Mesendoderm (in vitro differentiated cells): ENCODE data around the gene GGACT.

Experiments
- DNase-seq: peaks from one replicate; pipeline ENCODE4 v3.0.0; 2013
- H2AK5ac ChIP-seq: 2 replicates; pipeline ENCODE4 v1.6.1; 2013; ENCODE audit warnings: low read length, inconsistent platforms
- H2BK120ac ChIP-seq: 2 replicates; pipeline ENCODE4 v1.6.1; 2013; ENCODE audit warnings: low read depth, mild to moderate bottlenecking, low read length, moderate library complexity, mixed read lengths
- H2BK15ac ChIP-seq: replicated peaks from 2 replicates; pipeline ENCODE4 v1.6.1; 2013; ENCODE audit warnings: low read depth, mild to moderate bottlenecking, moderate library complexity
- H2BK5ac ChIP-seq: 2 replicates; pipeline ENCODE4 v1.6.1; 2013; ENCODE audit warnings: low read length, inconsistent platforms
- H3K18ac ChIP-seq: 2 replicates; pipeline ENCODE4 v1.6.1; 2013; ENCODE audit warnings: mild to moderate bottlenecking, low read length, mixed read lengths
- H3K23ac ChIP-seq: one replicate; pipeline ENCODE4 v1.6.1; 2013; ENCODE audit warnings: low read length
- H3K27ac ChIP-seq: 2 replicates; pipeline ENCODE4 v1.5.1; 2013; ENCODE audit warnings: low read depth, mild to moderate bottlenecking, inconsistent platforms, low read length, moderate library complexity
- H3K27me3 ChIP-seq: 2 replicates; pipeline ENCODE4 v1.6.1; 2013; ENCODE audit warnings: low read length, control low read depth, mild to moderate bottlenecking, inconsistent platforms; ENCODE audit not compliant: insufficient read depth, poor library complexity
- H3K36me3 ChIP-seq: 2 replicates; pipeline ENCODE4 v1.6.1; 2013; ENCODE audit warnings: low read length, inconsistent platforms; ENCODE audit not compliant: control insufficient read depth, insufficient read depth
- H3K4ac ChIP-seq: one replicate; pipeline ENCODE4 v1.6.1; 2013; ENCODE audit warnings: low read depth, mild to moderate bottlenecking, low read length, moderate library complexity
- H3K4me1 ChIP-seq: 2 replicates; pipeline ENCODE4 v1.6.1; 2013; ENCODE audit warnings: low read depth, low read length, inconsistent platforms; ENCODE audit not compliant: control insufficient read depth
- H3K4me2 ChIP-seq: 2 replicates; pipeline ENCODE4 v1.6.1; 2013; ENCODE audit warnings: low read length
- H3K4me3 ChIP-seq: 2 replicates; pipeline ENCODE4 v1.5.1; 2013; ENCODE audit warnings: mild to moderate bottlenecking, low read length
- H3K56ac ChIP-seq: one replicate; pipeline ENCODE4 v1.6.1; 2013; ENCODE audit warnings: low read length
- H3K79me1 ChIP-seq: 2 replicates; pipeline ENCODE4 v1.6.1; 2013; ENCODE audit warnings: low read length, inconsistent platforms
- H3K79me2 ChIP-seq: 2 replicates; pipeline ENCODE4 v1.6.1; 2013; ENCODE audit warnings: mild to moderate bottlenecking, low read length; ENCODE audit not compliant: control insufficient read depth, insufficient read depth
- H3K9ac ChIP-seq: 2 replicates; pipeline ENCODE4 v1.6.1; 2013; ENCODE audit warnings: low read length, inconsistent platforms
- H4K5ac ChIP-seq: one replicate; pipeline ENCODE4 v1.6.1; 2013; ENCODE audit warnings: low read length
- H4K8ac ChIP-seq: one replicate; pipeline ENCODE4 v1.6.1; 2013; ENCODE audit warnings: low read depth, mild to moderate bottlenecking, control low read depth, low read length, moderate library complexity
- WGBS: extraction: QIAGEN DNeasy Blood & Tissue Kit; methylation state at CpG from one replicate; pipeline ENCODE4 v1.1.7; 2013; ENCODE audit warnings: low lambda C conversion rate, missing lambda C conversion rate; ENCODE audit not compliant: insufficient coverage; ENCODE audit errors: extremely low coverage; 5-methylcytosine and 5-hydroxymethylcytosine counted together

GGACT gene

DNA sequence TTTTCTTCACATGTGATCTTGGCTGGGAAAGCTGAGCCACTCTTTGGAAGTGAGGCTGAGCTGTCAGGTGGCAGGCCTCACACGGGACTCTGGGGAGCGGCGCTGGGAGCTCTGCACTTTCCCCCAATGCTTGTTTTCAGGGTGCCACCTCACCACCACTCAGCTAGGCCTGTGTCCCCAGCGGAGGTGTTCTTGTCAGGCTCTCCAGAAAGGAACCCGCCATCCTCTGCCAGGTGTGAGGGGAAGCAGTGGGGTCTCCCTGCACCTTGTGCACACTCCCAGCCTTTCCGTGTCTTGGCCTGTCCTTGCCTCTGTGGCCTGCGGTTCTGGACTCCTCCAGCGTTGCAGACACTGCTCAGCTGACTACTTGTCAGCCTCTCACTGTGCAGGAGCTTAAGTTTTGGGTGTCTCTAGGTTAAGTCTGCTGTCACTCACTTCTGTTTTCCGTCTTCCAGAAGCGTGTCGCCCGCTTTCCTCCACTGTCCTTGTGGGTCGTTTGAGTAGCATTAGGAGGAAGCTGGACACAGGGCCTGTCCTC is 51.9 kb downstream of the GGACT start:
- no peak overlapping the region for H2BK5ac ChIP-seq
- DNase-seq, result no peak
- H3K56ac ChIP-seq, result no peak overlapping the region
- no peaks in the 10 kb centered on the region for H3K27me3 ChIP-seq
- H3K79me1 ChIP-seq, result no peaks in the 10 kb centered on the region
- WGBS, result no CpG with 5 or more reads among the region's 13 CpGs
- H3K23ac ChIP-seq, result no peak overlapping the region
- no peak overlapping the region for H3K4ac ChIP-seq
- no peaks in the 10 kb centered on the region for H3K79me2 ChIP-seq
- no peak overlapping the region for H3K18ac ChIP-seq
- H2AK5ac ChIP-seq, result no peak overlapping the region
- H3K9ac ChIP-seq, result no peak overlapping the region
- no peaks in the 10 kb centered on the region for H3K36me3 ChIP-seq
- no peaks in the 10 kb centered on the region for H3K4me1 ChIP-seq
- no peak overlapping the region for H2BK15ac ChIP-seq
- H2BK120ac ChIP-seq, result no peak overlapping the region
- H4K8ac ChIP-seq, result no peak overlapping the region
- H4K5ac ChIP-seq, result no peak overlapping the region
- H3K4me3 ChIP-seq, result no peak overlapping the region
- H3K4me2 ChIP-seq, result no peak overlapping the region
- H3K27ac ChIP-seq, result no peak overlapping the region

DNA sequence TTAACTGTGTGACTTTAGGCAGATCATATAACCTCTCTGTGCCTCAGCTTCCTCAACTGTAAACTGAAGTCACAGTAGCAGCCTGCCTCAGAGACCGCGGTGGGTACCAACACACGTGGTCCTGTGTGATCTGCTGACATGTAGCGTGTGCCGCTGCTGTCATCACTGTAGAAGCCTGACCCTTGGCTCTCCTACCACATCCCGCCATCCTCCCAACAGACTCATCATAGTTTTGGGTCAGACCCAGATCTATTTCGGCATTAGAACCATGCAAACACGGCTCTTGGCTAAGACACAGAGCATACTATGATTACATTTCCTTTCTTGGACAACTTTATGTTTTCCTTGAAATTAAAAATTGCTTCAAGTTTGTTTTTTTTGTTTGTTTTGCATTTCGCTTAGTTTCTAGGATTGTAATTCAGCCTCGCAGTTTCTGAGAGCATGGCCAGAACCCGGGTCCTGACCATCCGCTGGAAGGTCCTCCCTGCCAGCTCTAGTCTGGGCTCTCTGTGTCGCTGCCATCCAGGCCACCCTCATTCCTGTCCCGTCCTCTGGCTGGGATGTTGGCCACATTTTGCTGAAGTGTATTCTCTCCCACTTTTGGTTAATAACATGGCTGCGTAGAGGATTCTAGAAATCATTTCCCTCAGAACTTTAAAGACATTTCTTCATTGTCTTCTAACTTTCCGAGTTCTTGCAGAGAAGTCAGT is 53.0 kb downstream of the GGACT start:
- no peak overlapping the region for H3K56ac ChIP-seq
- H3K27me3 ChIP-seq, result no peaks in the 10 kb centered on the region
- H3K4me1 ChIP-seq, result no peaks in the 10 kb centered on the region
- H2BK120ac ChIP-seq, result no peak overlapping the region
- no peak overlapping the region for H3K4me3 ChIP-seq
- H3K4ac ChIP-seq, result no peak overlapping the region
- no peak overlapping the region for H3K9ac ChIP-seq
- no peak overlapping the region for H4K5ac ChIP-seq
- H3K4me2 ChIP-seq, result no peak overlapping the region
- no peaks in the 10 kb centered on the region for H3K79me1 ChIP-seq
- no peaks in the 10 kb centered on the region for H3K79me2 ChIP-seq
- WGBS, result no CpG with 5 or more reads among the region's 16 CpGs
- no peak overlapping the region for H2AK5ac ChIP-seq
- no peak overlapping the region for H3K18ac ChIP-seq
- DNase-seq, result no peak
- no peak overlapping the region for H2BK5ac ChIP-seq
- H4K8ac ChIP-seq, result no peak overlapping the region
- no peak overlapping the region for H2BK15ac ChIP-seq
- H3K23ac ChIP-seq, result no peak overlapping the region
- no peak overlapping the region for H3K27ac ChIP-seq
- no peaks in the 10 kb centered on the region for H3K36me3 ChIP-seq

DNA sequence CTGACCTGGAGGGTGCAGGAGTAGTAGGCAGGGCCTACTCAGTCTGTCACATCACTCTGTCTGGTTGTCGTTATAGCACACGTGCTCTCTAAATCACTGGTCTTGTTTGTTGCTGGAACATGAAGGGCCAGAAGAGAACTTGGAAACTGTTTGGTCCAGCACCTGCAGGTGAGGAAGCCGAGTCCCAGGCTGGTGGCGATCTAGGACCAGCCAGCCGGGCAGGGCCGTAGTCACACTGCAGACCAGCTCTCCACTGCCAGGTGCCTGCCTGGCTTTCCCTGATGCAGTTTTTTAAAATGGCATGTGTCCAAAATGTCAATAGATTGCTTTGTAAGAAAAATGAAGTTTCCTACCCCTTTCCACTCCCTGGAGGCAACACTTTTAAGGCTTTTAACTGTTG is 53.7 kb downstream of the GGACT start:
- H4K5ac ChIP-seq, result no peak overlapping the region
- H3K18ac ChIP-seq, result no peak overlapping the region
- H3K79me2 ChIP-seq, result no peaks in the 10 kb centered on the region
- no peak overlapping the region for H2BK15ac ChIP-seq
- no peak overlapping the region for H4K8ac ChIP-seq
- no peak for DNase-seq
- no peak overlapping the region for H2AK5ac ChIP-seq
- no peak overlapping the region for H3K56ac ChIP-seq
- no CpG with 5 or more reads among the region's 6 CpGs for WGBS
- H3K9ac ChIP-seq, result no peak overlapping the region
- H3K23ac ChIP-seq, result no peak overlapping the region
- H2BK5ac ChIP-seq, result no peak overlapping the region
- no peaks in the 10 kb centered on the region for H3K79me1 ChIP-seq
- H3K4me1 ChIP-seq, result no peaks in the 10 kb centered on the region
- no peaks in the 10 kb centered on the region for H3K27me3 ChIP-seq
- H3K4ac ChIP-seq, result no peak overlapping the region
- H3K4me2 ChIP-seq, result no peak overlapping the region
- H3K36me3 ChIP-seq, result no peaks in the 10 kb centered on the region
- H3K4me3 ChIP-seq, result no peak overlapping the region
- H3K27ac ChIP-seq, result no peak overlapping the region
- H2BK120ac ChIP-seq, result no peak overlapping the region

DNA sequence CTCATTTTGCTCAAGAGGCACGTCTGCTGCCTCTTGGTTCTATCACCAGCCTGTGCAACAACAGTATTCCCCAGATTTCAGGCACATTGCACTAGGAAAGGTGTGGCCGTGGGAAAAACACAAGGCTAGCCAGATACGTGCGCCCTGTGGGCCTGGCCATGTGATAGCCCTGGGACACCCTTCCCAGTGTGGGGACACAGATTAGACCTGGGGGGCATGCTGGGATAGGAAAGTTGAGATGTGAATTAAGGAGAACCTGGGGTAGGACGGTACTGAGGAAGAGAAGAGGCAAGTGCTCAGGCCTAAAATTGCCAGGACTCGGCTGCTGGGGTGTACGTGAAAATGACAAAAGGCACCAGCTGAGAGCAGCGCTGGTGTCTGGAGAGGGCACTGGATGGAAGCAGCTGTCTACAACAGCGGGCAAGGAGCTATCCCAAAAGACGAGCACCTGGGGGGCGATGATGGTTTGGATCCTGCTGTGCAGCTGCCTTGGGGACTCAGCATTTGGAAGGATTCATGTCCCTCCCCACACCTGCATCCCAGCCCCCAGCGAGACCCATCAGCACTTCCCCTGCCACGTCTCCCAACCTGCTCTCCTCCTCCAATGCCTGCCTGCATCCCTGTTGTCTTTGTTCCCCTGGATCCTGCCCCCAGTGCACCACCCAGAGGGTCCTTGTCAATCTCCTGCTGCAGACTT is 54.3 kb downstream of the GGACT start:
- no peak overlapping the region for H3K9ac ChIP-seq
- H3K4me2 ChIP-seq, result no peak overlapping the region

DNA sequence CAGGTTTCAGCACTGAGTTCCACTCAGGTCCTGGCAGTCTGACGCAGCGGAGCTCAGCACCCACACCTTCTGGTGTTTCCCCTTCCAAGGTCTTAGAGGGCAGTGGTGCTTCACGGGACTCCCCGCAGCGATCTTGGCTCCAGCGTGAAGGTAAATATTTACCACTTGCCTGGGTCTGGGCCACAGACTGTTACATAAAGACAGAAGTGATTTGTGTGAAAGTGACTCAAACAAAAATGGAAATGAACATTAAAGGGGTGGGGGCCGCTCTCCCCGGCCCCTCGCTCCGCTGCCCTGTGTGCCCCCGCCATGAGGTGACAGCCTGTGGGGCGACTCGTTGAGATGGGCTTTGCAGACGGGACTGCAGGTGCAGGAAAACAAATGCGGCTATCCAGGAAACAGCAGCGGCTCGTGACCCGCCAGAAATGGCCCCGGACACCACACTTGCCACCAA is 55.0 kb downstream of the GGACT start:
- H3K79me2 ChIP-seq, result no peaks in the 10 kb centered on the region
- no CpG with 5 or more reads among the region's 19 CpGs for WGBS
- no peak overlapping the region for H3K56ac ChIP-seq
- H3K36me3 ChIP-seq, result no peaks in the 10 kb centered on the region
- no peak overlapping the region for H2BK120ac ChIP-seq
- no peak overlapping the region for H3K9ac ChIP-seq
- no peak overlapping the region for H2BK15ac ChIP-seq
- no peak overlapping the region for H3K4me3 ChIP-seq
- no peak overlapping the region for H3K18ac ChIP-seq
- H4K8ac ChIP-seq, result no peak overlapping the region
- H3K4ac ChIP-seq, result no peak overlapping the region
- H3K4me2 ChIP-seq, result no peak overlapping the region
- H3K23ac ChIP-seq, result no peak overlapping the region
- no peak overlapping the region for H2AK5ac ChIP-seq
- no peaks in the 10 kb centered on the region for H3K4me1 ChIP-seq
- H3K79me1 ChIP-seq, result no peaks in the 10 kb centered on the region
- no peak overlapping the region for H2BK5ac ChIP-seq
- no peak overlapping the region for H4K5ac ChIP-seq
- H3K27me3 ChIP-seq, result no peaks in the 10 kb centered on the region
- no peak overlapping the region for H3K27ac ChIP-seq
- DNase-seq, result no peak

More for the DNA sequence above, 54.3 kb downstream of the GGACT start:
- Histone ChIP-seq H3K18ac (no peak overlapping the region), H2BK5ac (no peak overlapping the region), H2BK120ac (no peak overlapping the region), H3K36me3 (no peaks in the 10 kb centered on the region), H3K4me3 (no peak overlapping the region), H4K5ac (no peak overlapping the region), H3K27ac (no peak overlapping the region), H3K4ac (no peak overlapping the region), H4K8ac (no peak overlapping the region), H3K27me3 (no peaks in the 10 kb centered on the region), H2AK5ac (no peak overlapping the region), H3K23ac (no peak overlapping the region), H3K79me1 (no peaks in the 10 kb centered on the region), H3K79me2 (no peaks in the 10 kb centered on the region), H3K56ac (no peak overlapping the region), H2BK15ac (no peak overlapping the region), H3K4me1 (no peaks in the 10 kb centered on the region)
- no peak for DNase-seq
- WGBS, result no CpG with 5 or more reads among the region's 13 CpGs
